ENCODE measurements around the gene OTOL1. TPM values are rescaled to one million over a fixed set of nuclear protein-coding genes. Genes with fewer than 3 reads are reported as not detected.
"Not testable (repeated sequence)": the region's sequence is repeated elsewhere in the genome, so short reads cannot be mapped to it uniquely, and the experiment has no call there.

OTOL1 gene
- total RNA-seq, 2 experiments from 2014 or later = not detected

GRCh38 chr3:161490845-161491244 is 5.8 kb upstream of the OTOL1 start:
- H3K36me3 Mint-ChIP-seq; POLR2A ChIA-PET; DNase-seq; H3K9me3 Mint-ChIP-seq; intact Hi-C loops (cut with micrococcal nuclease); CTCF ChIA-PET; H3K4me1 Mint-ChIP-seq (ENCODE audit: low read depth); H3K27me3 Mint-ChIP-seq; H3K4me3 Mint-ChIP-seq; H3K27ac Mint-ChIP-seq: not testable (repeated sequence)

- no peak overlapping the region for H3K4me3 Mint-ChIP-seq
- H3K27ac Mint-ChIP-seq = no peak overlapping the region
- no peaks in the 10 kb centered on the region for H3K36me3 Mint-ChIP-seq
- no peaks in the 10 kb centered on the region for H3K9me3 Mint-ChIP-seq
- no peak for DNase-seq
- peaks cover 4% of the 10 kb centered on the region for H3K27me3 Mint-ChIP-seq
- H3K4me1 Mint-ChIP-seq (ENCODE audit: low read depth) = no peaks in the 10 kb centered on the region
- POLR2A ChIA-PET = no interaction called here
- intact Hi-C loops (cut with micrococcal nuclease) = no loop called here
- CTCF ChIA-PET = no interaction called here
These were observed 1.8 kb downstream of the OTOL1 start for GRCh38 chr3:161498259-161498921.

GRCh38 chr3:161500068-161500796 is 3.6 kb downstream of the OTOL1 start:
- intact Hi-C loops (cut with micrococcal nuclease) = no loop called here
- no peaks in the 10 kb centered on the region for H3K9me3 Mint-ChIP-seq
- H3K4me1 Mint-ChIP-seq (ENCODE audit: low read depth) = no peaks in the 10 kb centered on the region

GRCh38 chr3:161503271-161503670 is 6.7 kb downstream of the OTOL1 start:
- Mint-ChIP-seq H3K27ac (no peak overlapping the region), H3K4me1 (ENCODE audit: low read depth) (no peaks in the 10 kb centered on the region), H3K36me3 (no peaks in the 10 kb centered on the region), H3K9me3 (no peaks in the 10 kb centered on the region), H3K4me3 (no peak overlapping the region), H3K27me3 (no peaks in the 10 kb centered on the region)
- CTCF ChIA-PET = no interaction called here
- intact Hi-C loops (cut with micrococcal nuclease) = no loop called here
- DNase-seq = no peak
- POLR2A ChIA-PET = no interaction called here

More at GRCh38 chr3:161500068-161500796, 3.6 kb downstream of the OTOL1 start:
- H3K27me3 Mint-ChIP-seq = peaks cover 1% of the 10 kb centered on the region
- no peak overlapping the region for H3K4me3 Mint-ChIP-seq
- no peak for DNase-seq
- ChIA-PET CTCF (no interaction called here), POLR2A (no interaction called here)
- no peaks in the 10 kb centered on the region for H3K36me3 Mint-ChIP-seq
- no peak overlapping the region for H3K27ac Mint-ChIP-seq

- POLR2A ChIA-PET = no interaction called here
- intact Hi-C loops (cut with micrococcal nuclease) = no loop called here
- Mint-ChIP-seq H3K36me3 (no peaks in the 10 kb centered on the region), H3K9me3 (no peaks in the 10 kb centered on the region), H3K27ac (no peak overlapping the region), H3K27me3 (no peaks in the 10 kb centered on the region), H3K4me3 (no peak overlapping the region), H3K4me1 (ENCODE audit: low read depth) (no peaks in the 10 kb centered on the region)
- no peak for DNase-seq
- CTCF ChIA-PET = no interaction called here
These were observed 12.4 kb downstream of the OTOL1 start for GRCh38 chr3:161508852-161509477.

- DNase-seq = no peak
- no peaks in the 10 kb centered on the region for H3K36me3 Mint-ChIP-seq
- POLR2A ChIA-PET = no interaction called here
- H3K27ac Mint-ChIP-seq = no peak overlapping the region
- no peaks in the 10 kb centered on the region for H3K27me3 Mint-ChIP-seq
- H3K4me3 Mint-ChIP-seq = no peak overlapping the region
- CTCF ChIA-PET = interaction anchor here (0.8 kb wide), 1 partner anchor 12 kb away, joined by 3 read pairs; no protein-coding TSS in a partner anchor
- H3K4me1 Mint-ChIP-seq (ENCODE audit: low read depth) = no peaks in the 10 kb centered on the region
- H3K9me3 Mint-ChIP-seq = no peaks in the 10 kb centered on the region
- intact Hi-C loops (cut with micrococcal nuclease) = no loop called here
These were observed 14.1 kb downstream of the OTOL1 start for GRCh38 chr3:161510510-161511260.

GRCh38 chr3:161523916-161524315 is 27.3 kb downstream of the OTOL1 start:
- Mint-ChIP-seq H3K4me1 (ENCODE audit: low read depth) (no peaks in the 10 kb centered on the region), H3K27me3 (no peaks in the 10 kb centered on the region), H3K27ac (no peak overlapping the region), H3K4me3 (no peak overlapping the region), H3K36me3 (no peaks in the 10 kb centered on the region), H3K9me3 (no peaks in the 10 kb centered on the region)
- CTCF ChIA-PET = no interaction called here
- POLR2A ChIA-PET = no interaction called here
- DNase-seq = no peak
- intact Hi-C loops (cut with micrococcal nuclease) = no loop called here

GRCh38 chr3:161531930-161532329 is 35.3 kb downstream of the OTOL1 start:
- no peak overlapping the region for H3K4me3 Mint-ChIP-seq
- DNase-seq = no peak
- intact Hi-C loops (cut with micrococcal nuclease) = no loop called here
- ChIA-PET POLR2A (no interaction called here), CTCF (no interaction called here)
- H3K9me3 Mint-ChIP-seq = no peaks in the 10 kb centered on the region
- no peaks in the 10 kb centered on the region for H3K4me1 Mint-ChIP-seq (ENCODE audit: low read depth)
- peaks cover 1% of the 10 kb centered on the region for H3K27me3 Mint-ChIP-seq
- H3K27ac Mint-ChIP-seq = no peak overlapping the region
- no peaks in the 10 kb centered on the region for H3K36me3 Mint-ChIP-seq

GRCh38 chr3:161540594-161540993 is 44.0 kb downstream of the OTOL1 start:
- intact Hi-C loops (cut with micrococcal nuclease) = no loop called here
- H3K4me3 Mint-ChIP-seq = no peak overlapping the region
- ChIA-PET CTCF (no interaction called here), POLR2A (no interaction called here)
- H3K27me3 Mint-ChIP-seq = no peaks in the 10 kb centered on the region
- no peaks in the 10 kb centered on the region for H3K36me3 Mint-ChIP-seq
- no peak for DNase-seq
- no peak overlapping the region for H3K27ac Mint-ChIP-seq
- no peaks in the 10 kb centered on the region for H3K9me3 Mint-ChIP-seq
- no peaks in the 10 kb centered on the region for H3K4me1 Mint-ChIP-seq (ENCODE audit: low read depth)

GRCh38 chr3:161545824-161546223 is 49.2 kb downstream of the OTOL1 start:
- Mint-ChIP-seq H3K36me3 (no peaks in the 10 kb centered on the region), H3K4me1 (ENCODE audit: low read depth) (no peaks in the 10 kb centered on the region), H3K27me3 (no peaks in the 10 kb centered on the region), H3K4me3 (no peak overlapping the region), H3K9me3 (no peaks in the 10 kb centered on the region), H3K27ac (no peak overlapping the region)
- DNase-seq = no peak
- intact Hi-C loops (cut with micrococcal nuclease) = no loop called here
- ChIA-PET POLR2A (no interaction called here), CTCF (no interaction called here)

- Mint-ChIP-seq H3K27ac (no peak overlapping the region), H3K4me3 (no peak overlapping the region), H3K36me3 (no peaks in the 10 kb centered on the region), H3K9me3 (no peaks in the 10 kb centered on the region), H3K27me3 (peaks cover 2% of the 10 kb centered on the region), H3K4me1 (ENCODE audit: low read depth) (no peaks in the 10 kb centered on the region)
- DNase-seq = no peak
- ChIA-PET CTCF (no interaction called here), POLR2A (no interaction called here)
- intact Hi-C loops (cut with micrococcal nuclease) = no loop called here
These were observed 51.7 kb downstream of the OTOL1 start for GRCh38 chr3:161548301-161548700.

GRCh38 chr3:161549261-161549660 is 52.7 kb downstream of the OTOL1 start:
- intact Hi-C loops (cut with micrococcal nuclease) = no loop called here
- ChIA-PET CTCF (no interaction called here), POLR2A (no interaction called here)
- Mint-ChIP-seq H3K36me3 (no peaks in the 10 kb centered on the region), H3K27ac (no peak overlapping the region), H3K4me3 (no peak overlapping the region), H3K9me3 (no peaks in the 10 kb centered on the region), H3K27me3 (peaks cover 5% of the 10 kb centered on the region), H3K4me1 (ENCODE audit: low read depth) (no peaks in the 10 kb centered on the region)
- DNase-seq = no peak
